GM20000 (cell line): ENCODE data around the gene APEX2.
A peak's percentile ranks its signal among the peaks of the same experiment; 100 is the strongest.

ENCODE experiments used
- DNase-seq: peaks from one replicate; pipeline ENCODE4 v3.0.0; 2012; ENCODE audit warnings: low spot score
- CTCF ChIP-seq: IDR thresholded peaks from 2 replicates; pipeline ENCODE4 v1.5.1; 2012; ENCODE audit warnings: mild to moderate bottlenecking, control low read depth; ENCODE audit errors: extremely low read depth, missing control alignments

Gene APEX2

DNA sequence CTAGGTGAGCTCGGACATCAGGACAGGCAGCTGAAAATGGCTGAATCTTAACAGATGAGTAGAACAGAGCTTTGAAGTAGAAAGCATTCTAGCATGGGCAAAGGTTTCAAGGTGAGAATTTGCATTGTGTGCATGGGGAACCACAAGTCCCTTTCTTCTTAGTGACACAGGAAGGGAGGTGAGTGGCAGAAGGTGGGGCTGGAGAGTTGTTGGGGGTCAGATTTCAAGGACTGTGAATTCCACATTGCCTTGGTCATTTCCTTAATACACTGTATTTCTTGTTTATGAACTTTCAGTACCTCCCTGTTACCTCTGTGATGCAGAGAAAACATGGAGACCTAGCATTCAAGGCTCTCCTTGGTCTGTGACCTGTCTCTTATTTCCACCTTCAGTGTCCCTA, 4.1 kb downstream of the APEX2 start:
- DNase-seq, result no peak

DNA sequence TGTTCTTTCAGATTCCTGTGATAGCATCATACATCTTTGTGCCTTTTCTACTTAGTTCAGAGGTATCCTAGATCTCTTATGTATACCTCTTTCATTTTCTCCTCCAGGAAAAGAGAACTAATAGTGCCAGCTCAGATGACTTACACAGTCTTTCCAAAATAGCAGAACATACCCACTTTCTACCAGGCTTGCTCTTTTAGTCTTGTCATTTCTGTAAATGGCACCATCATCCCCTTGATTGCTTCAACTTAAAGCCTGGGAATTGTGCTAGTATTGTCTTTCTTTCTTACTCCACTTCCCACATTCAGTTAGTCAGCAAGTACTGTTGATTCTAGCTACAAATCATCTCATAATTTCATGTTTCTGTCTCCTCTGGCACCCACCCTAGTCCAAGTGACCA, 5.1 kb downstream of the APEX2 start:
- TF ChIP-seq CTCF, result no peak
- no peak for DNase-seq

More for the DNA sequence above, 4.1 kb downstream of the APEX2 start:
- no peak for TF ChIP-seq CTCF

GRCh38 chrX:55006827-55007621, 6.9 kb downstream of the APEX2 start:
- no peak for DNase-seq
- TF ChIP-seq CTCF, result no peak

GRCh38 chrX:55007656-55008055, 7.5 kb downstream of the APEX2 start:
- no peak for TF ChIP-seq CTCF
- DNase-seq, result no peak

DNA sequence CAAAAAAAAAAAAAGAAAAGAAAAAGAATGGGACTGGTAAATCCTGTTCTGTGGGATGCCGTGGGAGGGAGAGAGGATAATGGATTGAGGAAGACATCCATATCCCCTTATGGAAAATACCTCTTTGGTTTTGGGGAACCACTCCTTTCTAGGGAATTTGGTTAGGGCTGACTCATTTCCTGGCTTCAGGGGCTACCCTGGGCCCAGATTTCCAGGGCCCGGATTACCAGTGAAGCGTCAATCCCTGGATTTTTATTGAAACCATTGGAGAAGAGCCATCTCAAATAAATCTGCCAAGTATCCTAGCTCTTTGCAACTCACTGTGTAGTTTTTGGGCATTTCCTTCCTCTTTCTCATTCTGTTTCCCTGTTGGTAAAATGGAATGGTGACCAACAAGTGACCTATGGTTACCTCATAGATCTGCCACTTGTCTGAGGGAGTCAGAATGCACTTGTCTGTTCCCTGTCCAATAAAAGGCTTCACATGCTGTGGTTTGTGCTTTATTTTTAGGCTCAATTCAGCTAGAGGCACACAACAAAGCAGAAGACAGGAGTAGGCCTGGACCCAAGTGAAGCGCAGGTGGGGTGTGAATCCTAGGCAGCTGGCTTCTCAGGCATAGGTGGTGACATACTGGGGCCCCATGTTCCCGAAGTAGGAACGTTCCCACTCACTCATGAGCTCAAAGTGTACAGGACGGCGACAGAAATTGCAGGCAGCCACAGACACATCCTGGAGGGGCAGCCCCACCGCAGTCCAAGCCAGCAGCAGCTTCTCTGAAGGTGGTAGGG, 8.6 kb downstream of the APEX2 start:
- TF ChIP-seq CTCF, result no peak
- peak; percentile 6 for DNase-seq

- no peak for DNase-seq
- no peak for TF ChIP-seq CTCF
These were observed 11.1 kb downstream of the APEX2 start for GRCh38 chrX:55011294-55011693.

GRCh38 chrX:55014897-55015299, 14.7 kb downstream of the APEX2 start:
- DNase-seq, result no peak
- TF ChIP-seq CTCF, result no peak
